ENCODE results near the gene ZNF862. TPM values are rescaled to one million over a fixed set of nuclear protein-coding genes. Genes with fewer than 3 reads are reported as not detected.

Gene ZNF862
- total and polyA plus RNA-seq, 2 of the 13 experiments (the other 11 are each of a cell fraction or from before 2014, with no cell fraction given), result 0.89 to 2.0 TPM

DNA sequence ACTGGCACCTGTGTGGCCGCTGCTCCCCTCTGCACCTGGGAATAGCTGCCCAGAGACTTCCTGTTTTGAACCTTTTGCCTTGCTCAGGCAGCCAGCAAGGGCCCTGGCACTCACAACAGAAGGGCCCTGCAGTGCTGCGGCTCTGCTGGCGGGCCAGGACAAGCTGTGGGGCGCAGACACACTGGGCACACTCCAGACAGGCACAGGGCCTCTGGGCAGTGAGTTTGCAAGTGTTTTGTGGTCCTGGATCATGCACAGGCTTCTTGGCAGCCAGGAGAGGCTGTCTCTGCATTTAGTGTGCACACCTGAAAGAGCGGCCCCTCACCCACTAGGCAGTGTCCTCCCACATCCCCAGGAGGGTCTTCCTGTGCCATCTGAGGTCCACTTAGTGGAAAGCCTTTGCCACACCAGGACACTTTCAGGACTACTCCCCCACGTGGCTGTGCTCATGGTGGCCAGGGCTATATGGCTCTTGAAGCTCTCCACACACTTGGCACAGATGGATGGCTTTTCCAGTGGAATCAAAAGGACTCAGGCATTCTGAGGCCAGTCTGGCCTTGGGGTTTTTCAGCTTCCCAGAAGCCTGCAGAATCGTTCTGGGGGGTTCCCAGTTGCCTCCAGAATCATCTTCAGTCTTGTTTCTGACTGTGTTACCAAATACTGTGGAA is 30.6 kb downstream of the ZNF862 start (continued):
- TF ChIP-seq, protein P1, sequence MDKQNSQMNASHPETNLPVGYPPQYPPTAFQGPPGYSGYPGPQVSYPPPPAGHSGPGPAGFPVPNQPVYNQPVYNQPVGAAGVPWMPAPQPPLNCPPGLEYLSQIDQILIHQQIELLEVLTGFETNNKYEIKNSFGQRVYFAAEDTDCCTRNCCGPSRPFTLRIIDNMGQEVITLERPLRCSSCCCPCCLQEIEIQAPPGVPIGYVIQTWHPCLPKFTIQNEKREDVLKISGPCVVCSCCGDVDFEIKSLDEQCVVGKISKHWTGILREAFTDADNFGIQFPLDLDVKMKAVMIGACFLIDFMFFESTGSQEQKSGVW (CRISPR knock-in tag; IDR thresholded peaks at IDR 0.05; ENCODE audit: borderline replicate concordance), result no peak
- no peak for TF ChIP-seq FOXK2 (IDR thresholded peaks at IDR 0.05)

DNA sequence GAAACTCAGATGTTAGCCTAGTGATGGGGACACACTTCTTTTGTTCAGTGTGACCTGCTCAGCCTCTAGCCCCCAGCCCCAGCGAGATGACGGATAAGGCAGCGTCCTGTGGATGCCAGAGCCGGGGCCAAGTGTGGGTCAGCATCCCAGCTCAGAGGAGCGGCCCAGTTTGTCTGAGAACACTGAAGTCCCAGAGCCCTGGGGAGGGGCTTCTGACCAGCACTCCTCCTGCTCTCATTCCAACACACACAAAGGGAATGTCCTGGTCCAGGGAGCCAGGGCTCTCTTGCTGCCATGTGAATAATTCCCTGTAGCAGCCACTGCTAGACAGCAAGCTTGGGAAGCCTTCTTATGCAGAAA is 31.1 kb downstream of the ZNF862 start:
- no peak for FAIRE-seq
- in situ Hi-C loops (cut with HindIII; ENCODE audit: extremely low pct_ligation_motif_present, low pct_unique_long_range_greater_than_20kb), result loop anchor here (25.0 kb wide), 1 partner anchor 168 kb away; no protein-coding TSS in a partner anchor
- POLR2A ChIA-PET, result no interaction called here
- H3K4me2 ChIP-seq (ENCODE audit: low read depth, low read length), result no peak overlapping the region
- no peak for ATAC-seq
- TF ChIP-seq PHF21A (CRISPR knock-in tag; IDR thresholded peaks at IDR 0.05) (no peak), EHMT2 (IDR thresholded peaks at IDR 0.05; ENCODE audit: borderline replicate concordance, low read depth, low read length) (no peak), ZNF260 (CRISPR knock-in tag; IDR thresholded peaks at IDR 0.05; ENCODE audit: borderline replicate concordance, low read depth) (no peak), ZEB1 (IDR thresholded peaks at IDR 0.05; ENCODE audit: insufficient replicate concordance, low read depth) (no peak), ZNF431 (CRISPR knock-in tag; IDR thresholded peaks at IDR 0.05; ENCODE audit: borderline replicate concordance, low read depth) (no peak), HNF4A (CRISPR knock-in tag; IDR thresholded peaks at IDR 0.05) (no peak), MEF2D (CRISPR knock-in tag; IDR thresholded peaks at IDR 0.05) (no peak), ZNF674 (CRISPR knock-in tag; IDR thresholded peaks at IDR 0.05; ENCODE audit: low read depth) (no peak), CBX2 (IDR thresholded peaks at IDR 0.05; ENCODE audit: low read depth, low read length) (no peak), CBX2 (CRISPR knock-in tag; IDR thresholded peaks at IDR 0.05; ENCODE audit: low read depth) (no peak), ZNF672 (CRISPR knock-in tag; IDR thresholded peaks at IDR 0.05) (no peak), SRSF9 (IDR thresholded peaks at IDR 0.05; ENCODE audit: borderline replicate concordance, insufficient read depth, low read depth, low read length, poor library complexity, severe bottlenecking) (no peak), RFXANK (CRISPR knock-in tag; IDR thresholded peaks at IDR 0.05) (no peak)
- TF ChIP-seq, protein P2, sequence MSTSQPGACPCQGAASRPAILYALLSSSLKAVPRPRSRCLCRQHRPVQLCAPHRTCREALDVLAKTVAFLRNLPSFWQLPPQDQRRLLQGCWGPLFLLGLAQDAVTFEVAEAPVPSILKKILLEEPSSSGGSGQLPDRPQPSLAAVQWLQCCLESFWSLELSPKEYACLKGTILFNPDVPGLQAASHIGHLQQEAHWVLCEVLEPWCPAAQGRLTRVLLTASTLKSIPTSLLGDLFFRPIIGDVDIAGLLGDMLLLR (CRISPR knock-in tag; IDR thresholded peaks at IDR 0.05), result no peak
- CTCF ChIA-PET (ENCODE audit: low intra/inter-chr PET ratio, low total read pairs), result no interaction called here
- no peak for DNase-seq (ENCODE audit: low spot score)
- no TSS peak for BruUV-seq (replicated peaks)
- no peaks in the 10 kb centered on the region for H3K27me3 ChIP-seq (ENCODE audit: control insufficient read depth in 1 of 2, insufficient read depth in 2 of 2, low read length in 2 of 2)
- H3K36me3 ChIP-seq (replicated peaks in 1 of 2; ENCODE audit: control insufficient read depth in 1 of 2, insufficient read depth in 2 of 2, low read length in 2 of 2), result no peaks in the 10 kb centered on the region
- H4K20me1 ChIP-seq (ENCODE audit: insufficient read depth, low read length), result no peaks in the 10 kb centered on the region
- H3K4me3 ChIP-seq (replicated peaks in 1 of 3; ENCODE audit: insufficient read depth in 1 of 3, low read depth in 2 of 3, low read length in 3 of 3), result no peak overlapping the region
- 100% methylated on average over 2 of the region's 5 CpGs for WGBS (ENCODE audit: low lambda C conversion rate)
- H3K79me2 ChIP-seq (ENCODE audit: insufficient read depth, low read length), result no peaks in the 10 kb centered on the region
- intact Hi-C loops (cut with micrococcal nuclease; ENCODE audit: unreplicated experiment), result no loop called here
- H3K9me3 ChIP-seq (ENCODE audit: low read length), result no peaks in the 10 kb centered on the region
- no peak overlapping the region for H2AFZ ChIP-seq (ENCODE audit: low read length)
- H3K27ac ChIP-seq (ENCODE audit: extremely low read length, insufficient read depth, low read length), result no peak overlapping the region
- H3K9ac ChIP-seq (ENCODE audit: insufficient read depth, low read depth, low read length), result no peak overlapping the region
- H3K4me1 ChIP-seq (ENCODE audit: insufficient read depth, low read length), result peaks cover 13% of the 10 kb centered on the region
